ENCODE measurements around the gene DDX43.
"Not testable (repeated sequence)": the region's sequence is repeated elsewhere in the genome, so short reads cannot be mapped to it uniquely, and the experiment has no call there.

Gene DDX43

GRCh38 chr6:73371984-73372383, 22.6 kb upstream of the DDX43 start:
- H3K27ac ChIP-seq = no peak overlapping the region
- no peak for TF ChIP-seq CTCF (conservative IDR thresholded peaks at IDR 0.05)

GRCh38 chr6:73372516-73372915, 22.1 kb upstream of the DDX43 start:
- H3K27ac ChIP-seq = no peak overlapping the region
- TF ChIP-seq CTCF (conservative IDR thresholded peaks at IDR 0.05) = no peak

- H3K27ac ChIP-seq = no peak overlapping the region
- no peak for TF ChIP-seq CTCF (conservative IDR thresholded peaks at IDR 0.05)
These were observed 19.4 kb upstream of the DDX43 start for GRCh38 chr6:73375216-73375615.

- H3K27ac ChIP-seq = no peak overlapping the region
- TF ChIP-seq CTCF (conservative IDR thresholded peaks at IDR 0.05) = no peak
These were observed 17.4 kb upstream of the DDX43 start for GRCh38 chr6:73377225-73377624.

- H3K27ac ChIP-seq = not testable (repeated sequence)
These were observed 13.1 kb upstream of the DDX43 start for GRCh38 chr6:73381531-73381930.

- no peak for TF ChIP-seq CTCF (conservative IDR thresholded peaks at IDR 0.05)
These were observed 12.0 kb upstream of the DDX43 start for GRCh38 chr6:73382462-73383113.

GRCh38 chr6:73388433-73388799, 6.2 kb upstream of the DDX43 start:
- H3K27ac ChIP-seq = no peak overlapping the region

More at GRCh38 chr6:73382462-73383113, 12.0 kb upstream of the DDX43 start:
- H3K27ac ChIP-seq = no peak overlapping the region

More at GRCh38 chr6:73388433-73388799, 6.2 kb upstream of the DDX43 start:
- TF ChIP-seq CTCF (conservative IDR thresholded peaks at IDR 0.05) = no peak
